ENCODE measurements around the gene NBPF19. TPM values are rescaled to one million over a fixed set of nuclear protein-coding genes. Genes with fewer than 3 reads are reported as not detected.
"Not testable (repeated sequence)": the region's sequence is repeated elsewhere in the genome, so short reads cannot be mapped to it uniquely, and the experiment has no call there.

The NBPF19 gene, protein sequence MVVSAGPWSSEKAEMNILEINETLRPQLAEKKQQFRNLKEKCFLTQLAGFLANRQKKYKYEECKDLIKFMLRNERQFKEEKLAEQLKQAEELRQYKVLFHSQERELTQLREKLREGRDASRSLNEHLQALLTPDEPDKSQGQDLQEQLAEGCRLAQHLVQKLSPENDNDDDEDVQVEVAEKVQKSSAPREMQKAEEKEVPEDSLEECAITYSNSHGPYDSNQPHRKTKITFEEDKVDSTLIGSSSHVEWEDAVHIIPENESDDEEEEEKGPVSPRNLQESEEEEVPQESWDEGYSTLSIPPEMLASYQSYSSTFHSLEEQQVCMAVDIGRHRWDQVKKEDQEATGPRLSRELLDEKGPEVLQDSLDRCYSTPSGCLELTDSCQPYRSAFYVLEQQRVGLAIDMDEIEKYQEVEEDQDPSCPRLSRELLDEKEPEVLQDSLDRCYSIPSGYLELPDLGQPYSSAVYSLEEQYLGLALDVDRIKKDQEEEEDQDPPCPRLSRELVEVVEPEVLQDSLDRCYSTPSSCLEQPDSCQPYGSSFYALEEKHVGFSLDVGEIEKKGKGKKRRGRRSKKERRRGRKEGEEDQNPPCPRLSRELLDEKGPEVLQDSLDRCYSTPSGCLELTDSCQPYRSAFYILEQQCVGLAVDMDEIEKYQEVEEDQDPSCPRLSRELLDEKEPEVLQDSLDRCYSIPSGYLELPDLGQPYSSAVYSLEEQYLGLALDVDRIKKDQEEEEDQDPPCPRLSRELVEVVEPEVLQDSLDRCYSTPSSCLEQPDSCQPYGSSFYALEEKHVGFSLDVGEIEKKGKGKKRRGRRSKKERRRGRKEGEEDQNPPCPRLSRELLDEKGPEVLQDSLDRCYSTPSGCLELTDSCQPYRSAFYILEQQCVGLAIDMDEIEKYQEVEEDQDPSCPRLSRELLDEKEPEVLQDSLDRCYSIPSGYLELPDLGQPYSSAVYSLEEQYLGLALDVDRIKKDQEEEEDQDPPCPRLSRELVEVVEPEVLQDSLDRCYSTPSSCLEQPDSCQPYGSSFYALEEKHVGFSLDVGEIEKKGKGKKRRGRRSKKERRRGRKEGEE (N-terminal part only)
- 1 to 10 TPM; 5.4 to 7.5 TPM for polyA plus RNA-seq

GRCh38 chr1:149474745-149475144, at the start of gene NBPF19:
Gene NBPF19 (plus strand): TSS chr1:149475045. CDS start chr1:149475933, 888 bp downstream.
- WGBS, 2 donors, result 63 to 89% methylated on average over 1 of the region's 2 CpGs
- H3K4me1 ChIP-seq (ENCODE audit: control insufficient read depth in 2 of 2, insufficient read depth in 2 of 2, low read length in 1 of 2), result not testable (repeated sequence)

DNA sequence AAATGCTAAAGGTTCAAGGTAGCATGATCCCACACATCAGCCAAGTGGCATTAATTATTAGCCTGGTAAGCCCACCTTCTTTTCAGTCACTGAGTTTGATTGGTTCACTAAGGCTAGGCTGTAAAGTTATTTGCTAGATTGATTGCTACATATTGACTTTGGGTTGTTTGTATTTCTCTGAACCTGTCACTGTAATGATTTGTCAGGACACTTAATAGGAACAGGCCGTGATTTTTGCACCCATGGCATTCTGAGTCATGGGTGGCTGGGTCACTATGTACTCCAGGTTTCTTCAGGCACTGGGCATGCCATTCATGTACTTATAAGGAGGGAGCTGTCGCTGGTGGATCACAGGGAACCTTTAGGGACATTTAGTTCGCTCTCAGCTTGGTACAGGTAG, 46.5 kb upstream of the NBPF19 start:
- 25 to 44% methylated on average over 1 to 2 of the region's 3 CpGs for WGBS, 2 donors
- H3K9me3 ChIP-seq (ENCODE audit: control insufficient read depth in 2 of 2, insufficient read depth in 1 of 2, low read depth in 1 of 2, low read length in 1 of 2); H3K36me3 ChIP-seq (ENCODE audit: control insufficient read depth in 2 of 2, insufficient read depth in 2 of 2, low read length in 1 of 2); H3K4me3 ChIP-seq (ENCODE audit: low read depth in 1 of 2, low read length in 2 of 2); H3K4me1 ChIP-seq (ENCODE audit: control insufficient read depth in 2 of 2, insufficient read depth in 2 of 2, low read length in 1 of 2); H3K27me3 ChIP-seq (ENCODE audit: control insufficient read depth in 1 of 2, insufficient read depth in 2 of 2, low read length in 2 of 2); H3K27ac ChIP-seq (ENCODE audit: low read depth in 2 of 2, low read length in 1 of 2): not testable (repeated sequence)

More at GRCh38 chr1:149474745-149475144, at the start of gene NBPF19:
- not testable (repeated sequence) for H3K4me3 ChIP-seq (ENCODE audit: low read depth in 1 of 2, low read length in 2 of 2); H3K36me3 ChIP-seq (ENCODE audit: control insufficient read depth in 2 of 2, insufficient read depth in 2 of 2, low read length in 1 of 2); H3K9me3 ChIP-seq (ENCODE audit: control insufficient read depth in 2 of 2, insufficient read depth in 1 of 2, low read depth in 1 of 2, low read length in 1 of 2); H3K27ac ChIP-seq (ENCODE audit: low read depth in 2 of 2, low read length in 1 of 2); H3K27me3 ChIP-seq (ENCODE audit: control insufficient read depth in 1 of 2, insufficient read depth in 2 of 2, low read length in 2 of 2)

DNA sequence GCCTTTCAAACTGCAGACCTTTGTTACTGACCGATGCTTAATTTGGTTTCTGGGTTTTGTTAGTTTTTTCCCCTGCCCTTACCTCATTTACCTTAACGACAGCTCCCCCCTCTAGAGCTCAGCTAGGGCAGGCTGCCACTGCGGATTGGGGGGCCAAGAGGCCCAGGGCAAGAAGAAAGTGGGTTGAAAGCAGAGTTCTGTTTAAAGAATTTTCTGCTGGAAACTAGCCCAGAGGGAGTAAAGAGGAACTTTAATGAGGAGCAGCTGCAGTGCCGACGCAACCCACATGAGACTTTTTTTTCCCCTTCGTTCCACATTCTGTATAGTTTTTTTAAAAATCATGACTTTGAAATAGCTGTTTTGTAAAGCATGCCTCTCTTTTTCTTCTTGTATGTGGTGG, 29.4 kb upstream of the NBPF19 start:
- not testable (repeated sequence) for H3K27me3 ChIP-seq (ENCODE audit: control insufficient read depth in 1 of 2, insufficient read depth in 2 of 2, low read length in 2 of 2); H3K36me3 ChIP-seq (ENCODE audit: control insufficient read depth in 2 of 2, insufficient read depth in 2 of 2, low read length in 1 of 2); H3K9me3 ChIP-seq (ENCODE audit: control insufficient read depth in 2 of 2, insufficient read depth in 1 of 2, low read depth in 1 of 2, low read length in 1 of 2); H3K4me1 ChIP-seq (ENCODE audit: control insufficient read depth in 2 of 2, insufficient read depth in 2 of 2, low read length in 1 of 2); H3K27ac ChIP-seq (ENCODE audit: low read depth in 2 of 2, low read length in 1 of 2); H3K4me3 ChIP-seq (ENCODE audit: low read depth in 1 of 2, low read length in 2 of 2)
- WGBS, 2 donors, result 7 to 18% methylated on average over 4 to 5 of the region's 6 CpGs

- not testable (repeated sequence) for H3K27me3 ChIP-seq (ENCODE audit: control insufficient read depth in 1 of 2, insufficient read depth in 2 of 2, low read length in 2 of 2); H3K27ac ChIP-seq (ENCODE audit: low read depth in 2 of 2, low read length in 1 of 2); H3K36me3 ChIP-seq (ENCODE audit: control insufficient read depth in 2 of 2, insufficient read depth in 2 of 2, low read length in 1 of 2); H3K9me3 ChIP-seq (ENCODE audit: control insufficient read depth in 2 of 2, insufficient read depth in 1 of 2, low read depth in 1 of 2, low read length in 1 of 2); H3K4me3 ChIP-seq (ENCODE audit: low read depth in 1 of 2, low read length in 2 of 2); H3K4me1 ChIP-seq (ENCODE audit: control insufficient read depth in 2 of 2, insufficient read depth in 2 of 2, low read length in 1 of 2)
- 67 to 69% methylated on average over 1 of the region's 2 CpGs for WGBS, 2 donors
These were observed 22.6 kb upstream of the NBPF19 start for GRCh38 chr1:149452196-149452595.

GRCh38 chr1:149452652-149453051, 22.2 kb upstream of the NBPF19 start:
- not testable (repeated sequence) for H3K27ac ChIP-seq (ENCODE audit: low read depth in 2 of 2, low read length in 1 of 2); H3K36me3 ChIP-seq (ENCODE audit: control insufficient read depth in 2 of 2, insufficient read depth in 2 of 2, low read length in 1 of 2); H3K27me3 ChIP-seq (ENCODE audit: control insufficient read depth in 1 of 2, insufficient read depth in 2 of 2, low read length in 2 of 2); H3K4me3 ChIP-seq (ENCODE audit: low read depth in 1 of 2, low read length in 2 of 2); H3K4me1 ChIP-seq (ENCODE audit: control insufficient read depth in 2 of 2, insufficient read depth in 2 of 2, low read length in 1 of 2); H3K9me3 ChIP-seq (ENCODE audit: control insufficient read depth in 2 of 2, insufficient read depth in 1 of 2, low read depth in 1 of 2, low read length in 1 of 2)
- WGBS, 2 donors, result no CpG with 5 or more reads among the region's 1 CpG

DNA sequence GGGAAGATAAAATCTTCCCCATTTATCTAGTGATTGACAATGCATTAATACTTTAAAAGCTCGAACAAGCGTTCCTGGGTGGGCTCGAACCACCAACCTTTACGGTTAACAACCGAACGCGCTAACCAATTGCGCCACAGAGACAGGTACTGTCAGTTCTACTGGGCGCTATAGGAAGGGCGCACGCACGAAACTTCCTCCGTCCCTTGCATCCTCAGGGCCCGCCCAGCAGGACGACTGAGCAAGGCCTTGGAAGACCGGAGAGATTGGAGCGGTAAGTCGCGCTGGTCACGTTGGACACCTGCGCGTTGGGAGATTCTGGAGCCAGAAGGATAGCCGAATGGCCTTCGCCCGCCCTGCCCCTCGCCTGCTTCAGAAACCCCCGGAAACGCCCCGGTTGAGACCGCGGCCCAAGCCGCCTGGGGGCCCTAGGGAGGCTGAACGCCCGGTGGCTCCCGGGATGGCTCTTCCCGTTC, 83.5 kb downstream of the NBPF19 start:
- H3K27me3 ChIP-seq (ENCODE audit: control insufficient read depth in 1 of 2, insufficient read depth in 2 of 2, low read length in 2 of 2); H3K9me3 ChIP-seq (ENCODE audit: control insufficient read depth in 2 of 2, insufficient read depth in 1 of 2, low read depth in 1 of 2, low read length in 1 of 2); H3K36me3 ChIP-seq (ENCODE audit: control insufficient read depth in 2 of 2, insufficient read depth in 2 of 2, low read length in 1 of 2); H3K4me1 ChIP-seq (ENCODE audit: control insufficient read depth in 2 of 2, insufficient read depth in 2 of 2, low read length in 1 of 2): not testable (repeated sequence)
- Histone ChIP-seq H3K27ac (ENCODE audit: low read depth in 2 of 2, low read length in 1 of 2) (peak overlapping the region in 1 of 2 donors; percentile 49), H3K4me3 (ENCODE audit: low read depth in 1 of 2, low read length in 2 of 2) (peak overlapping the region; percentile 26 to 30)
- 1 to 3% methylated on average over 24 to 36 of the region's 36 CpGs for WGBS, 2 donors

- not testable (repeated sequence) for H3K27me3 ChIP-seq (ENCODE audit: control insufficient read depth in 1 of 2, insufficient read depth in 2 of 2, low read length in 2 of 2); H3K9me3 ChIP-seq (ENCODE audit: control insufficient read depth in 2 of 2, insufficient read depth in 1 of 2, low read depth in 1 of 2, low read length in 1 of 2); H3K36me3 ChIP-seq (ENCODE audit: control insufficient read depth in 2 of 2, insufficient read depth in 2 of 2, low read length in 1 of 2); H3K4me1 ChIP-seq (ENCODE audit: control insufficient read depth in 2 of 2, insufficient read depth in 2 of 2, low read length in 1 of 2); H3K4me3 ChIP-seq (ENCODE audit: low read depth in 1 of 2, low read length in 2 of 2); H3K27ac ChIP-seq (ENCODE audit: low read depth in 2 of 2, low read length in 1 of 2)
- WGBS, 2 donors, result 91 to 93% methylated on average over 10 to 20 of the region's 23 CpGs
These were observed 87.0 kb downstream of the NBPF19 start for GRCh38 chr1:149561806-149562205.

DNA sequence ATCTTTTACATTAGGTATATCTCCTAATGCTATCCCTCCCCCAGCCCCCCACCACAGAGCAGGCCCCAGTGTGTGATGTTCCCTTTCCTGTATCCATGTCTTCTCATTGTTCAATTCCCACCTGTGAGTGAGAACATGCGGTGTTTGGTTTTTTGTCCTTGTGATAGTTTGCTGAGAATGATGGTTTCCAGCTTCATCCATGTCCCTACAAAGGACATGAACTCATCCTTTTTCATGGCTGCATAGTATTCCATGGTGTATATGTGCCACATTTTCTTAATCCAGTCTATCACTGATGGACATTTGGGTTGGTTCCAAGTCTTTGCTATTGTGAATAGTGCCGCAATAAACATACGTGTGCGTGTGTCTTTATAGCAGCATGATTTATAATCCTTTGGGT, 90.6 kb downstream of the NBPF19 start:
- not testable (repeated sequence) for H3K4me3 ChIP-seq (ENCODE audit: low read depth in 1 of 2, low read length in 2 of 2); H3K9me3 ChIP-seq (ENCODE audit: control insufficient read depth in 2 of 2, insufficient read depth in 1 of 2, low read depth in 1 of 2, low read length in 1 of 2); H3K36me3 ChIP-seq (ENCODE audit: control insufficient read depth in 2 of 2, insufficient read depth in 2 of 2, low read length in 1 of 2); H3K27ac ChIP-seq (ENCODE audit: low read depth in 2 of 2, low read length in 1 of 2); H3K4me1 ChIP-seq (ENCODE audit: control insufficient read depth in 2 of 2, insufficient read depth in 2 of 2, low read length in 1 of 2); H3K27me3 ChIP-seq (ENCODE audit: control insufficient read depth in 1 of 2, insufficient read depth in 2 of 2, low read length in 2 of 2)
- 94 to 100% methylated on average over 1 of the region's 4 CpGs for WGBS, 2 donors

GRCh38 chr1:149572763-149573162, 97.9 kb downstream of the NBPF19 start:
- H3K4me3 ChIP-seq (ENCODE audit: low read depth in 1 of 2, low read length in 2 of 2); H3K27me3 ChIP-seq (ENCODE audit: control insufficient read depth in 1 of 2, insufficient read depth in 2 of 2, low read length in 2 of 2); H3K36me3 ChIP-seq (ENCODE audit: control insufficient read depth in 2 of 2, insufficient read depth in 2 of 2, low read length in 1 of 2); H3K9me3 ChIP-seq (ENCODE audit: control insufficient read depth in 2 of 2, insufficient read depth in 1 of 2, low read depth in 1 of 2, low read length in 1 of 2); H3K27ac ChIP-seq (ENCODE audit: low read depth in 2 of 2, low read length in 1 of 2); H3K4me1 ChIP-seq (ENCODE audit: control insufficient read depth in 2 of 2, insufficient read depth in 2 of 2, low read length in 1 of 2): not testable (repeated sequence)

All from esophagus (tissue), 2 donors.